ENCODE measurements around the gene FAM83E. TPM values are rescaled to one million over a fixed set of nuclear protein-coding genes. Genes with fewer than 3 reads are reported as not detected.
"Not testable (repeated sequence)": the region's sequence is repeated elsewhere in the genome, so short reads cannot be mapped to it uniquely, and the experiment has no call there.

Gene FAM83E
- total and polyA plus RNA-seq, 2 of the 8 experiments (the other 6 are each of a cell fraction or from before 2014, with no cell fraction given) = 1.8 to 5.3 TPM

- not testable (repeated sequence) for H3K4me1 ChIP-seq (replicated peaks in 1 of 4; ENCODE audit: control insufficient read depth in 3 of 4, insufficient read depth in 4 of 4, low read length in 3 of 4); H3K4ac ChIP-seq (replicated peaks; ENCODE audit: insufficient read length, low read depth, low read length); H3K56ac ChIP-seq (replicated peaks; ENCODE audit: insufficient read length, low read depth, low read length); H4K91ac ChIP-seq (replicated peaks; ENCODE audit: insufficient read length, low read length); H3K79me2 ChIP-seq (ENCODE audit: control insufficient read depth in 1 of 2, insufficient read depth in 2 of 2, low read length in 2 of 2); H4K5ac ChIP-seq (ENCODE audit: insufficient read length, low read depth, low read length); H3K4me3 ChIP-seq (ENCODE audit: extremely low read depth in 1 of 4, insufficient read depth in 2 of 4, low read depth in 3 of 4, low read length in 4 of 4); H3K9ac ChIP-seq (replicated peaks in 1 of 4; ENCODE audit: extremely low read depth in 1 of 4, low read depth in 3 of 4, low read length in 3 of 4); H4K20me1 ChIP-seq (replicated peaks in 1 of 2; ENCODE audit: control insufficient read depth in 1 of 2, insufficient read depth in 2 of 2, low read length in 2 of 2); H2AK5ac ChIP-seq (ENCODE audit: low read depth, low read length); H3K4me2 ChIP-seq (ENCODE audit: insufficient read depth in 1 of 2, low read depth in 2 of 2, low read length in 2 of 2); H2BK20ac ChIP-seq (ENCODE audit: low read length); H3K14ac ChIP-seq (ENCODE audit: insufficient read length); H2BK15ac ChIP-seq (ENCODE audit: low read length); H3K23me2 ChIP-seq (ENCODE audit: low read depth, low read length); H4K8ac ChIP-seq (ENCODE audit: extremely low read depth, insufficient read depth, low read length); H2BK12ac ChIP-seq (ENCODE audit: low read depth, low read length); FAIRE-seq; H2BK5ac ChIP-seq (ENCODE audit: low read depth, low read length); DNase-seq (ENCODE audit: low read depth in 1 of 2, low spot score in 2 of 2); H2BK120ac ChIP-seq (replicated peaks; ENCODE audit: low read depth, low read length); H3K23ac ChIP-seq (ENCODE audit: insufficient read length); H3K18ac ChIP-seq (ENCODE audit: extremely low read depth, low read length); H2AFZ ChIP-seq (ENCODE audit: low read length); H3K27me3 ChIP-seq (replicated peaks in 1 of 4; ENCODE audit: control insufficient read depth in 3 of 4, extremely low read depth in 1 of 4, insufficient read depth in 3 of 4, low read length in 3 of 4); H3K27ac ChIP-seq (ENCODE audit: low read depth, low read length); H3K36me3 ChIP-seq (ENCODE audit: control insufficient read depth in 2 of 4, insufficient read depth in 4 of 4, low read length in 3 of 4); H3K9me3 ChIP-seq (ENCODE audit: insufficient read depth in 2 of 2, low read depth in 1 of 2, low read length in 1 of 2); H3K79me1 ChIP-seq (ENCODE audit: low read depth, low read length)
- CTCF ChIA-PET (ENCODE audit: partially characterized antibody) = interaction anchor here (0.6 to 3.0 kb wide), 3 partner anchors 12 to 177 kb away, joined by 4 to 9 read pairs (median 5); partner anchors contain the start of gene CA11
- WGBS, 2 experiments (ENCODE audit: extremely low coverage in 1 of 2, insufficient coverage in 1 of 2, insufficient read length in 1 of 2, insufficient replicate concordance in 2 of 2, low coverage in 1 of 2, low lambda C conversion rate in 2 of 2, missing lambda C conversion rate in 1 of 2) = 84% methylated on average over 5 of the region's 5 CpGs; no CpG with 5 or more reads in 1 of the 2 experiments
- POLR2A ChIA-PET (ENCODE audit: partially characterized antibody) = interaction anchor here (0.6 to 1.5 kb wide), 5 partner anchors 40 to 97 kb away, joined by 3 to 5 read pairs (median 4); no protein-coding TSS in a partner anchor
Measured at GRCh38 chr19:48657828-48658227, 43.0 kb upstream of the FAM83E start.
